ENCODE results near the gene IST1.

DNA sequence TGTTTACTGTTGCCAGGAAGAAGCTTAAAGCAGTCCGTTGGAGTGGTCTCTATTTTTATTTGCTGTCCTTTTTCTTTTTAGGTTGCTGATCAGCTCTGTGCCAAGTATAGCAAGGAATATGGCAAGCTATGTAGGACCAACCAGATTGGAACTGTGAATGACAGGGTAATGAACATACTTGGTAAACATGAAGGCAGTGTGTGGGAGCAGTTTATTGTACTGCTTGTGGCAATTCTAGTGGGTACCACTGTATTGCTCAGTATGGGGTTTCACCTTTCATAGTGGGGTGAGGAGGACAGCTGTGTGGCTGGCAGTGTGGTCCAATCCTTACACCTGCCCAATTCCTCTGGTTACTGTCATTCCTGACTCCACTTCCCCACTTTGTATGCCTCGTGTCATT is 25.3 kb downstream of the IST1 start:
- no peak for TF ChIP-seq CTCF (IDR thresholded peaks at IDR 0.05)
- no peak for TF ChIP-seq POLR2A (IDR thresholded peaks at IDR 0.05)

Data from prostate gland (tissue), 2 donors.